Right kidney (tissue), 1 donor: ENCODE measurements around the gene MME.
"Not testable (repeated sequence)": the region's sequence is repeated elsewhere in the genome, so short reads cannot be mapped to it uniquely, and the experiment has no call there.

Source experiments
- DNase-seq: peaks from one replicate; pipeline ENCODE4 v3.0.0-alpha.2; 2016

MME gene

DNA sequence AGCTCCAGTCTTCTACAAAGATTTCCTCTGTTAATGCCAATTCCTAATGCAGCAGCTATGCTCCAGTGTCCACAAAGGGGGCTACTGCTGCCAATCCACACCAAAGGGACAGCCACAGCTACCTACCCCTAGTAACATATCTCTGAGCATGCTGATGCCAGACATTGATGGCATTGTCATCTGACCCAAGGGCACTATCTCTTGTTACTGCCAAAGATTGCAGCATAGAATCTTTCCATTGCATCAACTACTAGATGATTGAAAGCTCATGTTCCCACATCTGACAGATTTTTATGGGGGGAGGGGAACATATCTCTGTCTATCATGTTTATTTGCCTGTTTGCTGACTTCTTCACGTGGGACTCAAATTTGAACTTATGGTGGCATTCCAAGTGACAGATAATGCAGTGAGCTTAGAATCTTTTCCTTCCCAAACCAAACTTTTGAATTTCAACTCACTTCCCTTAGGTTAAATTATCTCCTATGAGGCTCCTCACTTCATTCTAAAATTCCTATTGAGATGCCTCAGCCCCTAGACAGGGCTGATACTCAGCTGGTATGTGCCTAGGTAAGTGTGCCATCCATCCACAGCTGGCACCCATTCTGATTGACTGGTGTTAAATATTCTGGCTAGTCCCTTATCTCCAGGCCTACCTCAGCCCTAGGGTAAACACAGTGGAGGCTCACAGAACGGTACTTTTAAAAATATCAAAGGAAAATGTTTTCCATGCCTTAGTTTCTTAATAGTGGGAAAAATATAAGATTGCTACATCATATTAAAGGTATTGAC lies 113.0 kb downstream of the MME start:
- DNase-seq: no peak

DNA sequence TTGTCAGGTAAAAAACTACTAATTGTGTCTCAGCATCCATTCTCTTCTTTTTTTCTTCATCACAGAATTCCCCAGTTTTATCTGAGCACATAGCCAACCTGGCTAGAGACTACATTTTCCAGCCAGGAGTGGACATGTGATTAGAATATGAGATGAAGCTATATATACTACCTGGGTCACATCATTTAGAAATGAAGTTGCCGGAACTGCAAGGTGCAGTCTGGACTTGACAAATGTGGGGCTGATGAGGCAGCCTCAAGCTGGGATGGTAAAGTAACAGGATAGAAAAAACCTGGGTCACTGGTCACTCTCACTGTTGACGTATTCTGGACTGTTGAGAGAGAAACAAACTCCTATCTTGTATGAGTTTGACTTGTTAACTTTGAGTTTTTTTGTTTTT lies 113.7 kb downstream of the MME start:
- no peak for DNase-seq

- no peak for DNase-seq
These were observed 115.1 kb downstream of the MME start for GRCh38 chr3:155194973-155195957.

- DNase-seq: no peak
These were observed 116.3 kb downstream of the MME start for GRCh38 chr3:155196131-155197021.

GRCh38 chr3:155197786-155198185 lies 117.7 kb downstream of the MME start:
- DNase-seq: no peak

GRCh38 chr3:155202626-155203025 lies 122.5 kb downstream of the MME start:
- no peak for DNase-seq

DNA sequence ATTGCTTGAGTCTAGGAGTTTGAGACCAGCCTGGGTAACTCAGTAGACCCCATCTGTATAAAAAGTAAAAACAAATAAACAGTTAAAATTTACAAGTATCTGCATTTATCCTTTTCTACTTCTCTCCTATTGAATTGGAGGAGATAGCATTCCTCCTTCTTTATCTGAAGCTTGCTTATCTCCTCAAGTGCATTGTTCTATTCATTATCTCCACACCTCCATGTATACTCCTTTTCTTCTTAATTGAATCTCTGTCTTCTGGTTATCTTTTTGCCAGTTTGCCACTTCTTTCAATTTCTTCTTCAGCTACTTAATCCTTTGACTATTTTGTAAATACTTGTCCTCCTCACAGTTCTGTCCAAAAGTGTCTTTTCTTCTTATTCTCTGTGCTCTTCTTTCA lies 124.7 kb downstream of the MME start:
- DNase-seq: no peak

DNA sequence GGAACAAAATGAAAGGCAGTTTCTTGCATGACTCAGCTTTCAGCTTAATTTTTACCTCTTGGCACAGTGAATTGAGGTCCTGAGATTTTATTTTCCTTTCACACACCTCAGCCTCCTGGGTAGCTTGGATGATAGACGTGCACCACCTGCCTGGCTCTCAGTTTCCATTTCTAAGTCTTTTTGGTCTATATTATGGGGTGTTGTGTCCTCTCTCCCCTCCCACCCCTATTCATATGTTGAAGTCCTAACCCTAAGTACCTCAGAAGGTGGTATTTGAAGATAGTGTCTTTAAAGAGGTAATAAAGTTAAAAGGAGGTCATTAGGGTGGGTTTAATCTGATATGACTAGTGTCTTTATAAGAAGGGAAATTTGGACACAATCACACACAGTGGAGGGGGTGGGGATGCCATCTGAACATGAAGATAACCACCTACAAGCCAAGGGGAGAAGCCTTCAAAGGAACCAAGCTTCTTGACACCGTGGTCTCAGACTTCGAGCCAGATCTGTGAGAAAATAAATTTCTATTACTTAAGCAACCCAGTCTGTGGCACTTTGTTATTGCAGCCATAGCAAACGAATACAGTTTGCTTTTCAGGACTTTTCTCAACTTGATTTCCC lies 128.2 kb downstream of the MME start:
- no peak for DNase-seq

DNA sequence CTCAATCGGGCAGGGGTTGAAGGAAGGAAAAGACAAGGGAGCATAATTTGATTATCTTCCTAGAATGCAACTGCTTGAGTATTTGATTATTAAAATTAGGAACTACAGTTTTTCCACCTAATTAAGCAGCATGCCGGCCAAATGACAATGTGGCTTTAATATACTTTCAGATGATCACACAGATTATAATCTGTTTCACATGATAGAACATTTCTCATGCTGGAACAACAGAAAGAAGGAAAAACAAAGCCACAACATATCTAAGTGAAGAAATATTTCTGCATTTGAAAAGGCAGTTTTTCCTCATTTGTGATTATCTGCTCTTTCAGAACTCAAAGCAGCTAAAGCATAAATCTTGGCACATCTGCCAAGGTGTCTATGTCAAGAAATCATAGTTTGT lies 130.6 kb downstream of the MME start:
- DNase-seq: no peak

GRCh38 chr3:155211266-155211665 lies 131.1 kb downstream of the MME start:
- no peak for DNase-seq

GRCh38 chr3:155211940-155212339 lies 131.8 kb downstream of the MME start:
- no peak for DNase-seq

DNA sequence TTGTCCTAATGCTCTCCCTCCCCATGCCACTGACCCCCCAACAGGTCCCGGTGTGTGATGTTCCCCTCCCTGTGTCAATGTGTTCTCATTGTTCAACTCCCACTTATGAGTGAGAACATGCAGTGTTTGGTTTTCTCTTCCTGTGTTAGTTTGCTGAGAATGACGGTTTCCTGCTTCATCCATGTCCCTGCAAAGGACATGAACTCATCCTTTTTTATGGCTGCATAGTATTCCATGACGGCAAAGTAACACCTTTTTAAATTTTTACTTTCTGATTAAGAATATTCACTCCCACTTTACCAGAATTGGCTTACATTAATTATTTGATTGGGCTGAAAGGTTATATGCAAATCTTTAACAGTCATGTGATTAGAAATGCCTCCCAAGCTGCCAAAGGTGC lies 135.9 kb downstream of the MME start:
- DNase-seq: not testable (repeated sequence)

DNA sequence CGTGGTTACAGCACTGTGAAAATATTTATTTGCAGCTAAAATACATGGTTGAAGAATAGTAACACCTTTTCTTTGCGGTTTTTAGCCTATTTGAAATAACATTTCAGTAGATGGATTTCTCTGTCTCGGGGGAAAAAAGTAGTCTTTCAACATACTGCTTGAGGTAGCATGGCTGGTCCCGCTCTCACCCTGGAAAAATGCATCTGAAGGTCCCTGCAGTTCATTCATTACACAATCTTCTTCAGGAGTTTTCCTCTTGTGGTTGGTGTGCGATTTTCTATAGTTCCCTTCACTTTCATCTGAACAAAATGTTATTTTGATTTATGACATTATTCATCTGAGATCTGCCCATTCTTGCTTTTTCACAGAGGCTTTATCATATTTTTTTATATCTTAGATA lies 137.5 kb downstream of the MME start:
- no peak for DNase-seq

- no peak for DNase-seq
These were observed 138.3 kb downstream of the MME start for GRCh38 chr3:155218462-155218861.

GRCh38 chr3:155219106-155219505 lies 139.0 kb downstream of the MME start:
- no peak for DNase-seq

- no peak for DNase-seq
These were observed 145.3 kb downstream of the MME start for GRCh38 chr3:155225417-155225816.

DNA sequence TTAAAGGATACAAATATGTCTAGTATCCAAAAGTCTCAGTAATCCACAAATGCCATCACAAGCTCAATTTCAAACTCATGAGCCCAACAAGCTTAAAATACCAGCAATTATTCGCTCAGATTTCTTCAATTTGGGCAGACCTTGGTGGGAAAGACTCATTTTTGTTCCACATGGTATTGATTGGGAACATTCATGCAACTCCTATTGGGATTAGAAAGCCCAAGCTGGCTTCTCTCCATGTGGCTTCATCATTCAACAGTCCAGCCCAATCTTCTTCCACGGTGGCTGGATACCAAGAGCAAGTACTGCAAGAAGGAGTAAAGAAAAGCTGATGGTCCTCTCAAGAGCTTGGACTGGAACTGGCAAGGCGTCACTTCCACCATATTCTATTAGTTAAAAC lies 147.0 kb downstream of the MME start:
- no peak for DNase-seq

DNA sequence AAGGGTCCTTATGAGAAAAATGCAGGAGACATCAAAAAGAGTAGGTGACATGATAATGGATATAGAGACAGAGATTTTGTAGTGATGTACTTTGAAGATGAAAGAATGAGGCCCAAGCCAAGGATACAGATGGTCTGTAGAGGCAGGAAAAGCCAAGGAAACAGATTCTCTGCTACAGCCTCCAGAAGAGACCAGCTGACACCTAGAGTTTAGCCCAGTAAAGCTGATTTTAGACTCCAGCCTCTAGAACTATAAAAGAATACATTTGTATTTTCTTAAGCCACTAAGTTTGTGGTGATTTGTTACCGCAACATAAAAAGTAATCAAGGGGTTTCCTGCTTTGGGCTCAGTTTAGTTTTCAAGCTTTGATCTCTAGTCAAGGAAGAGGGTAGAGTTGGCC lies 148.6 kb downstream of the MME start:
- DNase-seq: no peak

DNA sequence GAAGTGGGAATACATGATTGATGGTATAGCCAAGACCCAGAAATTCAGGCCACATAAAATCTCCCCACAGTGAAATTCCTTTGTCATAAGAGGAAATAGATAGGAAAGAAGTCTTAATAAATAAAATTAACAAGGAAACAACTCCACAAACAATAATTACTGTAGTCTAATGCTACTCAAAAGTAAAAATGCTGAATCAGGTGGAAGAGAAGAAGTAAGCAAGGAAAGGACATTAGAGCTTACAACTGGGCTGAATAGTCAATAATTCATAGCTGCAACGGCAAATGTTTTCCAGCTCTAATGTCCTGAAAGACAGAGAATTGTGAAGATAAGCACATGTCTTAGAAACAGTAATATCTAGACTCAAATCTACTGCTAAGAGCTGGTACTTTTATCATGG lies 149.0 kb downstream of the MME start:
- no peak for DNase-seq

- DNase-seq: no peak
These were observed 150.3 kb downstream of the MME start for GRCh38 chr3:155230382-155230781.

DNA sequence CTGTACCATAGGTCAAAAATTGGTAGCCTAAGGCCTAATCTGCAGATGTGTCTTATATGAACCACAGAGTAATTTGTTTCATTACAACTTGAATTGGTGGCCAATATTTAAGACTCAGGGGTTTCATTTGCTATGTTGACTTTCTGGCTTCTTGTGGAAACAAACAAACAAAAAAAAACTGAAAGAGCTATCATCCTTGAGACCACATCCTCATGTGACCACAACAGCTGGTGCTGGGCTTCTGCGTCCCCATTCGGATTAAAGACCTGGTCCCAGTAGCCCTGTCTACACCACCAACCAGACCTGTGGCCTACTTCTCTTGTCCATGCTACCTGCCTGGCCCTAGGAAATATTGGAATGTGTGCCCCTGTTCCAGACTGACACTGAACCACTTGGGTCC lies 151.7 kb downstream of the MME start:
- no peak for DNase-seq

GRCh38 chr3:155232605-155233004 lies 152.5 kb downstream of the MME start:
- DNase-seq: no peak
